Dermis microvascular lymphatic vessel endothelial cell (primary cell): Measurements from ENCODE around the gene SEMA4G. TPM values are rescaled to one million over a fixed set of nuclear protein-coding genes. Genes with fewer than 3 reads are reported as not detected.

Source experiments
- total RNA-seq: library from RNA; depleted of rRNA; stranded (reverse); fragments of >200 nt; gene quantifications from 2 replicates; pipeline ENCODE4 v1.2.1, GENCODE V29; 2014

The SEMA4G gene
- total RNA-seq, 1 donor from 2014 or later = 0.77 TPM

Other genes with a start within 250 kb of the SEMA4G start
- gene PAX2, start 223.9 kb upstream of the SEMA4G start, total RNA-seq = not detected in 2 replicates
- gene SLF2, start 56.5 kb upstream of the SEMA4G start, total RNA-seq = 17.1 and 22.8 TPM in 2 replicates
- gene MRPL43, start 18.0 kb downstream of the SEMA4G start, total RNA-seq = 51.2 and 58.7 TPM in 2 replicates
- gene TWNK, start 18.0 kb downstream of the SEMA4G start, total RNA-seq = 5.3 and 7.0 TPM in 2 replicates
- gene LZTS2, start 30.3 kb downstream of the SEMA4G start, total RNA-seq = 33.9 and 41.5 TPM in 2 replicates
- 0.25 and 0.51 TPM in 2 replicates for gene PDZD7, start 61.6 kb downstream of the SEMA4G start, total RNA-seq
- 51.2 and 74.8 TPM in 2 replicates for gene SFXN3, start 61.7 kb downstream of the SEMA4G start, total RNA-seq
- 0.38 and 0.39 TPM in 2 replicates for gene KAZALD1, start 92.5 kb downstream of the SEMA4G start, total RNA-seq
- not detected in 2 replicates for gene TLX1, start 161.8 kb downstream of the SEMA4G start, total RNA-seq